ENCODE measurements around the gene FNIP1.

GRCh38 chr5:131757830-131758519 lies 38.8 kb downstream of the FNIP1 start:
- TF ChIP-seq POLR2A (IDR thresholded peaks at IDR 0.05; ENCODE audit: low read depth, low read length) (no peak), TAF1 (IDR thresholded peaks at IDR 0.05; ENCODE audit: borderline replicate concordance, low read depth, low read length) (no peak)
